Brain microvascular endothelial cell (primary cell): Measurements from ENCODE around the gene ZNF148.

Experiments
- DNase-seq: peaks from one replicate; pipeline ENCODE4 v3.0.0-alpha.2; 2020
- H3K27ac ChIP-seq: fragments of 250-450 bp; sonication (Bioruptor Pico); 2 replicates; pipeline ENCODE4 v1.5.1; 2020; ENCODE audit warnings: mild to moderate bottlenecking, moderate library complexity
- H3K27me3 ChIP-seq: fragments of 250-450 bp; sonication (Bioruptor Pico); replicated peaks from 2 replicates; pipeline ENCODE4 v1.5.1; 2020; ENCODE audit warnings: mild to moderate bottlenecking
- H3K36me3 ChIP-seq: fragments of 250-450 bp; sonication (Bioruptor Pico); replicated peaks from 2 replicates; pipeline ENCODE4 v1.5.1; 2020; ENCODE audit warnings: mild to moderate bottlenecking
- H3K4me3 ChIP-seq: 2 replicates; pipeline ENCODE4 v1.5.1; 2011; ENCODE audit warnings: low read depth, mild to moderate bottlenecking, control low read depth, low read length, moderate library complexity
- in situ Hi-C: cut with HindIII; loops from 2 replicates; pipeline ENCODE4 v1.10.0; 2017; ENCODE audit warnings: low sequenced_read_pairs, low pct_ligation_motif_present
- TF ChIP-seq, protein P1 (sequence below): IDR thresholded peaks from 2 replicates; pipeline ENCODE4 v1.5.1; 2011; ENCODE audit warnings: low read depth, mild to moderate bottlenecking, moderate library complexity, low read length, control low read depth, inconsistent platforms; ENCODE audit errors: missing control alignments

Gene ZNF148

DNA sequence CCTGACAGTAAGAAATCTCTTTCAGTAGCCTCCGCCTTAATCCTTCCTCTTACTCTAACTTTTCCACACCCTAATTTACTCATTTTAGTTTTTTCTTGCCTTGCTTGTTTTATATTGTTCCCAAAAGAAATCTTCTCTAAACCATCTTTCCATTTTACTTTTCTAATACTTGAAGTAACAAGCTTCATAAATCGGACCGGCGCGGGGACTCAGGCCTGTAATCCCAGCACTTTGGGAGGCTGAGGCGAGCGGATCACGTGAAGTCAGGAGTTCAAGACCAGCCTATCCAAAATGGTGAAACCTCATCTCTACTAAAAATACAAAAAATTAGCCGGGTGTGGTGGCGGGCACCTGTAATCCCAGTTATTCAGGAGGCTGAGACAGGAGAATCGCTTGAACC, 17.3 kb downstream of the ZNF148 start:
- TF ChIP-seq, protein P1, sequence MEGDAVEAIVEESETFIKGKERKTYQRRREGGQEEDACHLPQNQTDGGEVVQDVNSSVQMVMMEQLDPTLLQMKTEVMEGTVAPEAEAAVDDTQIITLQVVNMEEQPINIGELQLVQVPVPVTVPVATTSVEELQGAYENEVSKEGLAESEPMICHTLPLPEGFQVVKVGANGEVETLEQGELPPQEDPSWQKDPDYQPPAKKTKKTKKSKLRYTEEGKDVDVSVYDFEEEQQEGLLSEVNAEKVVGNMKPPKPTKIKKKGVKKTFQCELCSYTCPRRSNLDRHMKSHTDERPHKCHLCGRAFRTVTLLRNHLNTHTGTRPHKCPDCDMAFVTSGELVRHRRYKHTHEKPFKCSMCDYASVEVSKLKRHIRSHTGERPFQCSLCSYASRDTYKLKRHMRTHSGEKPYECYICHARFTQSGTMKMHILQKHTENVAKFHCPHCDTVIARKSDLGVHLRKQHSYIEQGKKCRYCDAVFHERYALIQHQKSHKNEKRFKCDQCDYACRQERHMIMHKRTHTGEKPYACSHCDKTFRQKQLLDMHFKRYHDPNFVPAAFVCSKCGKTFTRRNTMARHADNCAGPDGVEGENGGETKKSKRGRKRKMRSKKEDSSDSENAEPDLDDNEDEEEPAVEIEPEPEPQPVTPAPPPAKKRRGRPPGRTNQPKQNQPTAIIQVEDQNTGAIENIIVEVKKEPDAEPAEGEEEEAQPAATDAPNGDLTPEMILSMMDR: no peak
- Histone ChIP-seq H3K27ac (no peak overlapping the region), H3K4me3 (peak overlapping the region; percentile 69), H3K36me3 (no peaks in the 10 kb centered on the region), H3K27me3 (no peaks in the 10 kb centered on the region)
- no peak for DNase-seq
- in situ Hi-C loops: no loop called here

DNA sequence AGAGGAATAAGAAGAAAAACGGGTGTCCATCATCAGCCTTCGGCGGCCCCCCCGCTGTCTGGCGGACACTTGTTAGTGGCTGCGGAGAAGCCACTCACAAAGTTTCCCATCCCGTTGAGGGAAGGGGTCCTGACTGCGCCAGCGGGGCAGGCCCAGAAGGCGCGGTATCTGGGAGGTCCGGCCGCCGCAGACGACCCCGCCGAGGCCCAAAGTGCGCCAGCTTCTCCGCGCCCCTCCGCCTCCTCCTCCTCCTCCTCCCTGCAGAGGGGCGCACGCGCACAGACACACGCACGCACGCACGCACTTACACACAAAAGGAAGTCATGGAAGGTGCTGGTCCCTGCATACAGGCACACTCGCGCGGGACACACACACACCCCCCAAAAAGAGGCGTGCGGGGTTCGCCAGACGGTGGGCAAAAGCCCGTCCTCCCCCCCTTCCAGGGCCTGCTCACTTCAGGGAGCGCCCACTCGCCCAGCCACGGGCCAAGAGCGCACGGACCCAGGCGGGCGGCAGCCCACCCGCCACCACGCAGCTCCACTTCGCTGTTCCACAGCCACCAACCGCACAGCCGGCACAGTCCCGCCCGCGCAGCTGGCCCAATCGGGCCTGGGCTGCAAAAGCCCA, 18.0 kb downstream of the ZNF148 start:
- Histone ChIP-seq H3K4me3 (peak overlapping the region; percentile 69), H3K27ac (no peak overlapping the region), H3K36me3 (no peaks in the 10 kb centered on the region), H3K27me3 (no peaks in the 10 kb centered on the region)
- in situ Hi-C loops: no loop called here
- DNase-seq: peak; percentile 18
- TF ChIP-seq, protein P1: no peak

- Histone ChIP-seq H3K36me3 (no peaks in the 10 kb centered on the region), H3K4me3 (peak overlapping the region; percentile 69), H3K27me3 (no peaks in the 10 kb centered on the region), H3K27ac (no peak overlapping the region)
- DNase-seq: no peak
- in situ Hi-C loops: no loop called here
- TF ChIP-seq, protein P1: no peak
Measured at GRCh38 chr3:125356140-125357026, 18.7 kb downstream of the ZNF148 start.

DNA sequence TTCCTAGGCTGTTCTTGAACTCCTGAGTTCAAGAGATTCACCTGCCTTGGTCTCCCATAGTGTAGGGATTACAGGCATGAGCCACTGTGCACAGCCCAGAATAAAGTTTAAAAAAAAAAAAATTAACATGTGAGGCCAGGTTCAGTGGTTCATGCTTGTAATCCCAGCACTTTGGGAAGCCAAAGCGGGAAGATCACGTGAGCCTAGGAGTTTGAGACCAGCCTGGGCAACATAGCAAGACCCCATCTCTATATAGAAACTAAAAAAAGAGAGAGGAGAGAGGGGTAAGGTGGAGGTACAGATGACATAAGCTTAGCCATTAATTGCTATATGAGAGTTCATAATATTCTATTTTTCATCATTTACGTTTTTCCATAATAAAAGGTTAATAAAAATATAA, 21.5 kb downstream of the ZNF148 start:
- Histone ChIP-seq H3K4me3 (no peak overlapping the region), H3K36me3 (no peaks in the 10 kb centered on the region), H3K27me3 (no peaks in the 10 kb centered on the region), H3K27ac (no peak overlapping the region)
- in situ Hi-C loops: no loop called here
- DNase-seq: no peak
- TF ChIP-seq, protein P1: no peak

GRCh38 chr3:125353128-125353527, 22.0 kb downstream of the ZNF148 start:
- Histone ChIP-seq H3K4me3 (no peak overlapping the region), H3K36me3 (no peaks in the 10 kb centered on the region), H3K27me3 (no peaks in the 10 kb centered on the region), H3K27ac (no peak overlapping the region)
- in situ Hi-C loops: no loop called here
- no peak for DNase-seq
- TF ChIP-seq, protein P1: no peak
